ENCODE results near the gene LEFTY1.
A peak's percentile ranks its signal among the peaks of the same experiment; 100 is the strongest.
"Not testable (repeated sequence)": the region's sequence is repeated elsewhere in the genome, so short reads cannot be mapped to it uniquely, and the experiment has no call there.

Gene LEFTY1

DNA sequence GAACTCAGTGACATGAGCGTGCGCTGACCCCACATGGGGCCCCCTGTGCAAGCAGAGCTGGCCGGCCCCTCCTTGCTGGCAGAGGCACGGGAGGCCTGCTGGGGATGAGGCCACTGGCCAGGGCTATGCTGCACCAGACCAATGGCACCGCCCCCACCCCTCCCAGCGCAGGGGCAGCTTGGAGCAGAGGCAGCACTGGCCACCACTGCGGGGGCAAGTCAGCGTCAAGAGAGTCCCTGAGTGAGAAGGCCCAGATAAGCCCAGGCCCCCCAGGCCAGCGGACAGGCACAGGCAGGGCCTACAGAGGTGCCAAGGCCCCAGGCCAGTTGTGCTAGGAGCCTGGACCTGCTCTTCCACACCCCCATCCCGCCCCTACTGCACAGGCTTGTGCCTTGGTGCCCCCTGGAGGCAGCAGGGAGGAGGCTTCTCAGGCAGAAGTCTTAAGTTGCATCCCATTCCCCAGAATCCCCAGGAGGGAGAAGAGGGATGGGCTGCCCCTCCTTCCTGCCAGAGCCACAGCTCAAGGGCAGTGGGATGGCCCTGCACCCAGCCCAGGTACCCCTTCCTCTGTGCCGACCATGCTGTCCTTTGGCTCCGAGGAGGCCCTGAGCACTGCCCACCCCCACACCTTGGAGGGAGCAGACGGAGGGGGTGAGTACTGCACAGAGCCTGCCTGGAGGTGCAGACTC lies 43.2 kb downstream of the LEFTY1 start:
- peak; percentile 52 for DNase-seq

DNA sequence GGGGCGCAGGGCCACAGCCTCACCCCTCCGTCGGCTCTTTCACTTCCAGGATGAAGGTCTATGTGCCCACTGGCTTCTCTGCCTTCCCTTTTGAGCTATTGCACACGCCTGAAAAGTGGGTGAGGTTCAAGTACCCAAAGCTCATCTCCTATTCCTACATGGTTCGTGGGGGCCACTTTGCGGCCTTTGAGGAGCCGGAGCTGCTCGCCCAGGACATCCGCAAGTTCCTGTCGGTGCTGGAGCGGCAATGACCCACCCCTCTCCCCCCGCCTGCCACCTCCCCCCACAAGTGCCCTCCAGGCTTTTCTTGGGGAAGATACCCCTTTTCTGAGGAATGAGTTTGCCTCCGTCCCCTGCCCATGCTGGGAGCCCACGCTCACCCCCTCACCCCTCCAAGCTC lies 43.8 kb downstream of the LEFTY1 start:
- DNase-seq, result no peak

DNA sequence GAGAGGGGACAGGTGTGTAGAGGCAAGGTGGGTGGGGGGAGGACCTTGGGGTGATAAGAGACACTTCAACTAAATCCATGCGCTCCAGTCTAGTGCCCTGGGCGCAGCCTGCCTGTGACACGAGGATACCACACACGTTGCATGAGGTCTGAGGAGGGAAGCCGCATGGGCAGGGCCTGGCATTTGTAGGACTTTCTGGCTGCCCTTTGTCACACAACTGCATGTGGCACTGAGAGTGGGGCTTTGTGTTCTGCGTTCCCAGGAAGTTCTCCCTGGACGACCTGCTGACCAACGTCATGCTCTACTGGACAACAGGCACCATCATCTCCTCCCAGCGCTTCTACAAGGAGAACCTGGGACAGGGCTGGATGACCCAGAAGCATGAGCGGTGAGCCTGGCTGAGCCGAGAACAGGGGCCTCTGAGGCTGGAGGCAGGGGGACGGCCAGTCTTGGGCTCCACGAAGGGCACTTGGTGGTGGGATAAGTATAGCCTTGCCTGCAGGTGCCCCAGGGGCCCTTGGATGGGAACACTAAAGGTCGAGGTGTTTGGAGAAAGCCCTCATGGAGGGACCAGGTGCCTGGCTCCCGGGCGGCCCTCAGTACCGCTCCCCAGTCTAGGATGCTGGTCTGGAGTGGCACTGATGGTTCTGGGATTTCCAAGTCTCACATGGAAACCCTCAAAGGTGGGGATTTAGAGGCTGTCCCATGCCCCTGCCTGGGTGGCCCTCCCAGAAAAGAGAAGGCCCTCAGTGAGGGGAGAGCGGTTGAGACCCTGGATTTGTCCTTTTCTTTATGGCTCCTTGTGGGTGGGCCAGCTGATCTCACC lies 44.5 kb downstream of the LEFTY1 start:
- DNase-seq, result no peak

DNA sequence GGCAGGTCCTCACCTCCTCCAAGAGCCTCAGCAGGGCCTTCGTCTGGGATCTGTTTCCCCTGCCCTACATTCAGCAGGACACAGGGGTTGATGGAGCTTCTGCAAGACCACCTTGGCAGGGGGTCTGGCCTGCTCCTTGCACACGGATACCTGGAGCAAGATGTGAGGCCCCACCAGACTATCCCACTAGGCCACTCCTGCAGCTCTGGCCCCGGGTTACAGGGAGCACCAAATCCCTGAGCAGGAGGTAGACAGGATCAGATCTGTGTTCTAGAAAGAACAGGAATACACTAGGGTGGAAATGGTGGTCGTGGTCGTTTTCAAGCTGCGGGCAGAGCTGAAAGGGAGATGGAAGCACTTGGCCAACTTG lies 45.5 kb downstream of the LEFTY1 start:
- DNase-seq, result no peak

DNA sequence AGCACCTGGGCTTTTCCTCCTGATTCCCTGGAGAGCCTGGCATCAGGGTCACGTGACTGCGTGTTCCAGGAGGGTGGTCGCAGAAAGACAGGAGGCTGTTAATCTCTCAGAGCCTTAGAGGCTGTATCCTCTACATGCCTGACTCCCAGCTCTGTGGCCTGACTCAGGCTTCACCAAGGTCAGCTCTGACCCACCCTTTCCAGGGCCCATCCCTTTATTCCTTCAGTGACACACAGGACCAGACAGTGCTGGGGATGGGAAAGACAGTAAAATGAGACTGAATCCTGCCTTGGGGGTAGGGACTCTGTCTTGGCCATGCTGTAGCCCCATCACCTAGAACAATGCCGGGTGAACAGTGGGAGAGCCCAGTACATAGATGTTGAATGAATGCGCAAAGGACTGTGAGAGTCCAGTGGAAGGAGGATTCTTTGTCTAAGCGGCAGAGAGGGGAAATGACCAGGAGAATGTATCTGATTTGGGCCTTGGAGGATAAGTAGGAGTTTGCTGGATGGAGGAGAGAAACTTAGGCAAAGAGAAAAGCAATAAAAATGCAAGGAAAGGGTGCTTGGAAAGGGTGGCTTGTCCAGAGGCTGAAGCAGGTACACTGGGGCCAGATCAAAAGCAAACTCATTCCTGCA lies 46.0 kb downstream of the LEFTY1 start:
- no peak for DNase-seq

DNA sequence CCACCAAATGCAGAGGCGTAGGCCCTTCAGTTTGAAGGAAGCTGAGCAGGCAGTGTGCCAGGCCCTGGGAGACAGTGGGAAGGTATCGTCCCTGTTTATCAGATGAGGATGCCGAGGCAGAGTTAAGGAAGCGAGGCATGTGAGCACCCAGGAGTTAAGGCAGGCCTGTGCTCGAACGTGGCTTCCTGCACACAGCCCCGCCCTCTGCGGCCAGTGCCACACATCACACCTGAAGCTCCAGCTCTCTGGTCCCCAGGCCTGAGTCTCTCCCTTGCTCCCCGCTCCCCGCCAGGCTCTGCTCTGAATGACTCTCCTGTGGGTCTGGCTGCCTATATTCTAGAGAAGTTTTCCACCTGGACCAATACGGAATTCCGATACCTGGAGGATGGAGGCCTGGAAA lies 46.9 kb downstream of the LEFTY1 start:
- no peak for DNase-seq

DNA sequence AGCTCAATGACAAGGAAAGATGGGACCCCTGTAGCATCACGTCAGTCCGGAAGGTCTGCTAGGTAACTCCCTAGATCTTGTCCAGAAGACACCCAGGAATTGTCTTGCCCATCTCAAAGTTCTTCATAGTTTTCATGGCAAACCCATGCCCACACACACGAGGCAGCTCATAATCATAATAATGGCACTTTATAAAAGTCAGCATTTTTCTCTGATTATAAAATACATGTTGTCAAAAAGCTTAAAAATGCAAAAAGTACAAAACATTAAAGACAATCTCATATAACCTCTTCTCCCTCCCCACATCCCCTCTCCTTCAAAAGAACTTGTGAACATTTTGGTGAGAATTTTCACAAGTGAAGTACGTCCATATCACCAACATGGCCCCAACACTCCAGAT lies 48.2 kb downstream of the LEFTY1 start:
- no peak for DNase-seq

DNA sequence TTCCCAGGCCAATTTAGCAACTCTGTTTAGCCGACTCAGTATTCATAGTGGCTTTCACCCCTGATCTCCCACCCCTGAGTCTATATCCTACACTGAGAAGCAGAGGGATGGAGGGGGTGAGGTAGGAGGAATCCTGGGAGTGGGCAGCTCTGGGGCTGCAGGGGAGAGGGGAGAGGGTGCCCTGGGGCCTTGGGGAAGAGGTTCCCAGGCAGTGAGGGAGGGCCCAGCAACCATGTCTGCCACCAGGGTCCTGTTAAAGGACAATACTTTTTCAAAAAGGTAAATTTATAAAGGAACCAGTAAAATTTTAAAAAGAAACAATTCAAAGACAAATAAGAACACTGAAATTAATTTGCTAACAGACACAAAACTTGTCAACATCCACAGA lies 48.7 kb downstream of the LEFTY1 start:
- DNase-seq, result no peak

DNA sequence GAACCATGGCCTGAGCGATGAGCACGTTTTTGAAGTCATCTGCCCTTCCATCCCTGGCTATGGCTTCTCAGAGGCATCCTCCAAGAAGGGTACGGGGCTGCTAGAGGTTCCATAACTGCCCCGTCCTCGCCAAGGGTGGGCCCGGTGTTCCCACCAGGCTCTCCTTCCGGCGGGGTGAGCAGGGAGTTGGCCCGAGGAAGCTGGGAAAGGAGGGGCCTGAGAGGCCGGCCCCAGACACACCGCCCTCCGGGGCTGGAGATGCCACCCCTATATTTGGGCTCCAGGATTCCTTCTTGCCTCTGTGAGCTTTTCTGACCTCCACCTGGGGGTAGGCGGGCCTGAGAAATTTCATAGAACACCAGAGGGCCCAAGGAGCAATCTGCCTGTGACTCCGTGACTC lies 50.2 kb downstream of the LEFTY1 start:
- DNase-seq, result no peak

DNA sequence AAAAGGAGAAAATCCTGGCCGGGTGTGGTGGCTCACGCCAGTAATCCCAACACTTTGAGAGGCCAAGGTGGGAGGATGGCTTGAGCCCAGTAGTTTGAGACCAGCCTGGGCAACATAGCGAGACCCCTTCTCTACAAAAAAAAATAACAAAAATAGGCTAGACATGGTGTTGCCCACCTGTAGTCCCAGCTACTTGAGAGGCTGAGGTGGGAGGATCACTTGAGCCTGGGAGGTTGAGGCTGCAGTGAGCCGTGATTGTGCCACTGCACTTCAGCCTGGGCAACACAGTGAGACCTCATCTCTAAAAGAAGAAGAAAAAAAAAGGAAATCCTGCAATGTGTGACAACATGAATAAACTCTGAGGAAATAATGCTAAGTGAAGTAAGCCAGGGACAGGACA lies 52.6 kb downstream of the LEFTY1 start:
- DNase-seq, result not testable (repeated sequence)

Measured in NCI-H345 (cell line).